ENCODE results near the gene EMC10.

Gene EMC10

GRCh38 chr19:50461066-50461875 is 15.0 kb upstream of the EMC10 start:
- TF ChIP-seq, protein P1, sequence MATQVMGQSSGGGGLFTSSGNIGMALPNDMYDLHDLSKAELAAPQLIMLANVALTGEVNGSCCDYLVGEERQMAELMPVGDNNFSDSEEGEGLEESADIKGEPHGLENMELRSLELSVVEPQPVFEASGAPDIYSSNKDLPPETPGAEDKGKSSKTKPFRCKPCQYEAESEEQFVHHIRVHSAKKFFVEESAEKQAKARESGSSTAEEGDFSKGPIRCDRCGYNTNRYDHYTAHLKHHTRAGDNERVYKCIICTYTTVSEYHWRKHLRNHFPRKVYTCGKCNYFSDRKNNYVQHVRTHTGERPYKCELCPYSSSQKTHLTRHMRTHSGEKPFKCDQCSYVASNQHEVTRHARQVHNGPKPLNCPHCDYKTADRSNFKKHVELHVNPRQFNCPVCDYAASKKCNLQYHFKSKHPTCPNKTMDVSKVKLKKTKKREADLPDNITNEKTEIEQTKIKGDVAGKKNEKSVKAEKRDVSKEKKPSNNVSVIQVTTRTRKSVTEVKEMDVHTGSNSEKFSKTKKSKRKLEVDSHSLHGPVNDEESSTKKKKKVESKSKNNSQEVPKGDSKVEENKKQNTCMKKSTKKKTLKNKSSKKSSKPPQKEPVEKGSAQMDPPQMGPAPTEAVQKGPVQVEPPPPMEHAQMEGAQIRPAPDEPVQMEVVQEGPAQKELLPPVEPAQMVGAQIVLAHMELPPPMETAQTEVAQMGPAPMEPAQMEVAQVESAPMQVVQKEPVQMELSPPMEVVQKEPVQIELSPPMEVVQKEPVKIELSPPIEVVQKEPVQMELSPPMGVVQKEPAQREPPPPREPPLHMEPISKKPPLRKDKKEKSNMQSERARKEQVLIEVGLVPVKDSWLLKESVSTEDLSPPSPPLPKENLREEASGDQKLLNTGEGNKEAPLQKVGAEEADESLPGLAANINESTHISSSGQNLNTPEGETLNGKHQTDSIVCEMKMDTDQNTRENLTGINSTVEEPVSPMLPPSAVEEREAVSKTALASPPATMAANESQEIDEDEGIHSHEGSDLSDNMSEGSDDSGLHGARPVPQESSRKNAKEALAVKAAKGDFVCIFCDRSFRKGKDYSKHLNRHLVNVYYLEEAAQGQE (IDR thresholded peaks at IDR 0.05; ENCODE audit: insufficient read depth in 1 of 2, low read depth in 2 of 2, low read length in 2 of 2), result no peak
- TF ChIP-seq FOXP2 (optimal IDR thresholded peaks at IDR 0.05; ENCODE audit: borderline replicate concordance, extremely low read depth, extremely low read length, insufficient read depth), result peak; percentile 39

DNA sequence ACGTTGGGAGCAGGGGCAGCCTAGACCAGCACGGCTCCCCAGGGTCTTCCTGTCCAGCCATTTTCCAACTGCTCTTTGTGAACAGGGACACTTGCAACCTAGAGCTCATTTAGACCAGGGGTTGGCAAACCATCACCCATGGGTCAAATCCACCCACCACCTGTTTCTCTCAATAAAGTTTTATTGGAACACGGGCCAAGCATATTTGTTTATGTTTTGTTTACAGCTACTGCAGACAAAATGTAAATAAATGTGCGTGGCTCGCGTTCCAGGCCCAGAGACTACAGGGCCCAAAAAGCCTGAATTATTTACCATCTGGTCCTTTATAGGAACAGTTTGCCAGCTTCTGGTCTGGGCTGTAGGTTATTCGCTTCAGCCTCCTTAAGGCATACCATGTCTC is 13.3 kb upstream of the EMC10 start:
- no peak for TF ChIP-seq TAF1 (IDR thresholded peaks at IDR 0.05; ENCODE audit: borderline replicate concordance, insufficient read depth, low read length)
- TF ChIP-seq SIN3A (IDR thresholded peaks at IDR 0.05; ENCODE audit: borderline replicate concordance, insufficient read depth, low read length), result no peak
- TF ChIP-seq, protein P1 (IDR thresholded peaks at IDR 0.05; ENCODE audit: insufficient read depth in 1 of 2, low read depth in 2 of 2, low read length in 2 of 2), result no peak
- no peak for TF ChIP-seq FOXP2 (optimal IDR thresholded peaks at IDR 0.05; ENCODE audit: borderline replicate concordance, extremely low read depth, extremely low read length, insufficient read depth)
- TF ChIP-seq POLR2AphosphoS5 (IDR thresholded peaks at IDR 0.05; ENCODE audit: low read depth, low read length), result no peak

DNA sequence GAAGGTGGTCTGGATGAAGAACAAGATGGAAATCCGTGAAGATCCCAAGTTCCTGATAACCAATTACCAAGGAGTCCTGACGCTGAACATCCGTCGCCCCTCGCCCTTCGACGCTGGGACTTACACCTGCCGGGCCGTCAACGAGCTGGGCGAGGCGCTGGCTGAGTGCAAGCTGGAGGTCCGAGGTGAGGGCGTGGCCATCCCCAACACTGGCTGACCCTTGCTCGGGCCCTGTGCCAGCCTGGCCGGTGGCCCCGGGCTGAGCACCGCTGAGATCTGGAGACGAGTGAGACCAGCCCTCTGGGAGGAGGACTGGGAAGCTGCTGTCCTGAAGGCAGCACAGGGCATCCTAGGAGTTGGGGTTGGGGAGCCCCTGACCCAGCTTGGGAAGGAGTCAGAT is 12.0 kb upstream of the EMC10 start:
- TF ChIP-seq POLR2AphosphoS5 (IDR thresholded peaks at IDR 0.05; ENCODE audit: low read depth, low read length) (no peak), FOXP2 (optimal IDR thresholded peaks at IDR 0.05; ENCODE audit: borderline replicate concordance, extremely low read depth, extremely low read length, insufficient read depth) (no peak), TAF1 (IDR thresholded peaks at IDR 0.05; ENCODE audit: borderline replicate concordance, insufficient read depth, low read length) (no peak), SIN3A (IDR thresholded peaks at IDR 0.05; ENCODE audit: borderline replicate concordance, insufficient read depth, low read length) (no peak)
- TF ChIP-seq, protein P1 (IDR thresholded peaks at IDR 0.05; ENCODE audit: insufficient read depth in 1 of 2, low read depth in 2 of 2, low read length in 2 of 2), result no peak

GRCh38 chr19:50465000-50465399 is 11.3 kb upstream of the EMC10 start:
- no peak for TF ChIP-seq TAF1 (IDR thresholded peaks at IDR 0.05; ENCODE audit: borderline replicate concordance, insufficient read depth, low read length)
- TF ChIP-seq, protein P1 (IDR thresholded peaks at IDR 0.05; ENCODE audit: insufficient read depth in 1 of 2, low read depth in 2 of 2, low read length in 2 of 2), result no peak
